HT1080 (cell line): ENCODE results near the gene MCM5. TPM values are rescaled to one million over a fixed set of nuclear protein-coding genes. Genes with fewer than 3 reads are reported as not detected.

Experiments
- DNase-seq: peaks from one replicate; pipeline ENCODE4 v3.0.0-alpha.2; 2015; ENCODE audit warnings: low read depth
- polyA plus RNA-seq, 2 experiments: library from polyadenylated mRNA; depleted of rRNA; stranded (reverse); fragments of >200 nt; gene quantifications; 2 replicates each; pipeline ENCODE4 v1.2.3, GENCODE V29; 2015
- total RNA-seq: library from RNA; depleted of rRNA; stranded (reverse); fragments of >200 nt; shearing (Covaris generic); gene quantifications from 2 replicates; pipeline ENCODE4 v1.2.3, GENCODE V29; 2014; rRNA removed

MCM5 gene
- 168 and 194 TPM in 2 replicates for total RNA-seq
- 85.0 and 87.5 TPM in 2 replicates for polyA plus RNA-seq (2015; cell fraction: cytosol; rRNA removed)
- polyA plus RNA-seq (2015; cell fraction: nucleus; rRNA removed), result 190 and 192 TPM in 2 replicates

DNA sequence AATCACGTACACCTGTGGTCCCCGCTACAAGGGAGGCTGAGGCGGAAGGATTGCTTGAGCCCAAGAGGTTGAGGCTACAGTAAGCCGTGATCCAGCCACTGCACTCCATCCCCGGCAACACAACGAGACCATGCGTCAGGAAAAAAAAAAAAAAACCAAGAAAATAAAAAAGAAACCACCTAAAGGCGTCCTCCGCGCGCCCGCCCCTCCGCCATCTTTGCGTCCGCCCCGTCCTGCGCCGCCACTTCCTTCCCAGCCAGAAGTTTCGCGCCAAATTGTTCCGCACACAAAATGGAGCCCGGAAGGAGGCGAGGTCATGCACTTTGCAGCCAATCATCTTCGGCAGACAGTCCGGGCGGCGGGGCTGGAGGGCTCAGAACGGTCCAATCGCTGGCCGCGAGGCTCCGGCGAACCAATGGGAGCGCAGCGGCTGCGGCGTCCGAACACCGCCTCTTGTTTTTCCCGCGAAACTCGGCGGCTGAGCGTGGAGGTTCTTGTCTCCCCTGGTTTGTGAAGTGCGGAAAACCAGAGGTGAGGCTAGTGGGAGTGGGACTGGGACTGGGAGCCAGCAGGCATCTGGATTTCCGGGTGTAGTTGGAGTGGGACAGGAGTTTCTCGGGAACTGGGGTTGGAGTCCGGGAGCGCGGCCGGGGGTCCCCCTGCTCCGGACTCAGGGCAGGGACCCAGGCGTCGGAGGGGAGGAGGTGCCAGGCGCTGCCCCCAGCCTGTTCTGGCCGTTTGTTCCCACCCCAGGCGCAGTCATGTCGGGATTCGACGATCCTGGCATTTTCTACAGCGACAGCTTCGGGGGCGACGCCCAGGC is at the start of gene MCM5:
MCM5 (plus strand) TSS at position 463 of the 823 bp plus-strand sequence; CDS start at position 762, 299 bp downstream.
- DNase-seq, result peak; percentile 96

- DNase-seq, result peak; percentile 89
These were observed 49.1 kb upstream of the MCM5 start for GRCh38 chr22:35350539-35351503.

GRCh38 chr22:35352214-35353111 is 47.5 kb upstream of the MCM5 start:
- no peak for DNase-seq

- DNase-seq, result no peak
These were observed 46.6 kb upstream of the MCM5 start for GRCh38 chr22:35353318-35353717.

GRCh38 chr22:35354068-35354467 is 45.9 kb upstream of the MCM5 start:
- no peak for DNase-seq

GRCh38 chr22:35357883-35358621 is 41.9 kb upstream of the MCM5 start:
- DNase-seq, result peak; percentile 95

DNA sequence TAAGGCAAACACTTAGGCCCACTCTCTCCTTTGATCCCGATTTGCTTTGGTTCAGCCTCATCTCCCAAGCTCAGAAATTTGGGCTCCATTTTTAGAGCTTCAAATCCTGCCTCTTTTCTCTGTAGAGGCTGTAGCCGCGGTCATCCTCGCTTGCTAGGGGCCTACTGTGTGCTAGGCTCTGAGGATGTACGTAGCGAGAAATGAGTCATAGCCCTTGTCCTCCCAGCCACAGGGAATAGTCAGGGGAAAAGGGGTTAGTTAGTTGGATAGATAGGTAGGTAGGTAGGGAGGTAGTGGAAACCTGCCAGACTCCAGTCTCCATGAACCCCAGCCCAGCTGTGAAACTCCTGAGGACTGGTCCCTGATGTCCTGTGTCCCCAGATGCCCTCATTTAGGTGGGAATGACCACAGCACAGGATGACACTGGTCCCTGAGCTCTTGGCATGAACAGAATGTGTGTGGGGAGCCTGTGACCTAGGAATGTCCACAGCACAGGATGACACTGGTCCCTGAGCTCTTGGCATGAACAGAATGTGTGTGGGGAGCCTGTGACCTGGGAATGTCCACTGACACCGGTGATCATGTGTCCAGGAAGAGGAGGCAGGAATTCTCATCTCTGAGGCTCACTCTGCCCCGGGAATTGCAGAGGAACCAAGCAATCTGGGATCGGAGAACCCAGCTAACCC is 40.4 kb upstream of the MCM5 start:
- DNase-seq, result no peak

DNA sequence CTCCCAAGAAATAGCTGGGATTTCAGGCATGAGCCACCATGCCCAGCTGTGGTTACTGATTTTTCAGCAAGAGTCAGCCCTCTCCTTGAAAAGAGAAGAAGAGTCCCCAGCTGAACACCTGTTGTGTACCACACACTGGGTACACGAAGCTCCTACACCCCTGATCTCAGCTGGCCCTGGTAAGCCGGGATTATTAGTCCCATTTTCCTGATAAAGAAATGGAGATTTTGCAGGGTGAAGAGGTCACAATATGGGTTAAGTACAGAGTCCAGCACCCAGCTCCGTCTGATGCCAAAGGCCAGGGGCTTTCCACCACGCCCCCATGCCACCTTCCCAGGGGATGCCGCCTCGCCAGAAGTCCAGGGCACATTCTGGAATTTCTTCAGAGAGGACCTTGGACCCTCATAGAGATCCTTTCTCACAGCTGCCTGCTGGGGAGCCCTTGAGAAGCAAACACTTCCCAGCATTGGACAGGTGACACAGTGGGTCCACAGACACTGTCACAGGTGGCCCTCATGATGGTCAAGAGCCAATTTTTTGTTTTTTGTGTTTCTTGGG is 38.9 kb upstream of the MCM5 start:
- no peak for DNase-seq

DNA sequence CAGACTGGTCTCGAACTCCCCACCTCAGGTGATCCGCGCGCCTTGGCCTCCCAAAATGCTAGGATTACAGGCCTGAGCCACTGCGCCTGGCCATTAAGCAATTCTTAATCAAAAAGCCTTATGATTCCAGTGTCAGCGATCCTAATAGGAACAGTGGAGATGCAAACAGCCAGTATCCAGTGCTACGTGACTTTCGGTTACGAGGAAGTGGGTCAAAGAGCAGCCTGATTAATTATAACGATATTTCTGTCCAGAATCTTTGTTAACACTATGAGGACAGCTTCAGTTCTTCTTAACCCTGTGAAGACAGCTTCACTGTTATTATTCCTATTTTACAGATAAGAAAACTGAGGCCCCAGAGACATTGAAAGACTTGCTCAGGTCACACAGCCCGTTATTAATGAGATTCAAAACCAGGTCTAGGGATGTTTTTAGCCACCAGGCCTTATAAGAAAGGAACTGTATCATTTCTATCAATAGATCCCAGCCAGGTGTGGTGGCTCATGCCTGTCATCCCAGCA is 36.3 kb upstream of the MCM5 start:
- no peak for DNase-seq

GRCh38 chr22:35364230-35364629 is 35.7 kb upstream of the MCM5 start:
- peak; percentile 73 for DNase-seq

GRCh38 chr22:35367331-35367886 is 32.5 kb upstream of the MCM5 start:
- DNase-seq, result no peak

DNA sequence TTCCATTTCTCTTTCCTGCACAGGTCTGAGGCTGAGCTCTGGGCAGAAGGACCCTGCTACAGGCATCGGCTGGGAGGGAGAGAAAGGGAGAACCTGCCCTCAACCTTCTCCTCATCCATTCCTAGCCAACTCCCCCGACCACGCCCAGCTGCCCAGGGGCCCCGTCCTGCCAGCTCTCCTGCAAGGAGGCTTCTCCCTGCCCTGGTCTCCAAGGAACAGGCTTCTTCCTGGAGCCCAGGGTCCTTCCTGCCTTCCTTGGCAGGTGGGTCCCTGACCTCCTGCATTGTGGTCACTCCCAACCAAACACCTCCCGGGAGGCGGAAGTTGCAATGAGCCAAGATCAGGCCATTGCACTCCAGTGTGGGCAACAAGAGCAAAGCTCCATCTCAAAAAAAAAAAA is 31.6 kb upstream of the MCM5 start:
- DNase-seq, result no peak

GRCh38 chr22:35369996-35370395 is 29.9 kb upstream of the MCM5 start:
- DNase-seq, result no peak

- no peak for DNase-seq
These were observed 26.2 kb upstream of the MCM5 start for GRCh38 chr22:35373781-35374180.

GRCh38 chr22:35375031-35375430 is 24.9 kb upstream of the MCM5 start:
- peak; percentile 63 for DNase-seq

- DNase-seq, result no peak
These were observed 24.4 kb upstream of the MCM5 start for GRCh38 chr22:35375526-35375925.

DNA sequence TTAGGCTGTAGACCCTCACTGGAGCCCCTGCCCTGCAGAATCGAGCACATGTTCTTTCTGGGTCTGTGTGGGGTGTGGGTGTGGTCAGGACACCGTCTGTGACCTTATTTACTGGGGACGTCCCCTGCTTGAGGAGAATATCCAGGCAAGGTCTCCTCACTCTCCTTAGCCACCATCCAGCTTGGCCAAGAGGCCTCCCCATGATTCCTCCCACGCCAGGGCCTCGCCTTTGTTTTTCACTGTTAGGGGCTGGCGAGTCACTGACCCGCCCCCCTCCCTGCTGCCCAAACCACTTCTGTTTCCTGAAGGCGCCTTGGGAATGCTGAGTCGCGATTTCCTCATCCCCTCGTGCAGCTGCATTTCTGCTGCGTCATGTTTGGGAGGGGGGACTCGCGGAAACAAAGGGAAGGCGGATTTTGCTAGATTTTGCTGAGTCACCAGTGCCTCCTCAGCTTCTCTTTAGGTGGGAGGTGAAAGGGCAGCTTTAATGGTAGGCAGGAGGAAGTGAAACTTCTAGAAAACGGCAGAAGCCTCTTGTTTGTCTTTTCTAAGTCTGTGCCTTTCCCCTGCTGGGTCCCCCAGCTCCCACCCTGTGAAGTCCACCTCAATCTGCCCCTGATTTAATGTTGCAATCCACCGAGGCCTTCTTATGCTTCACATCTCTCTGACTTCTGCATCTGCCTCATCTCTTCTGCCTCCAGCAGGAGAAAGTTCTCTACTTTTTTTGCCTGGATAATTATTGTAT is 23.0 kb upstream of the MCM5 start:
- DNase-seq, result peak; percentile 98

GRCh38 chr22:35377735-35378134 is 22.2 kb upstream of the MCM5 start:
- DNase-seq, result no peak
